Spinal cord (tissue), 10 donors: Measurements from ENCODE around the gene ADM. TPM values are rescaled to one million over a fixed set of nuclear protein-coding genes. Genes with fewer than 3 reads are reported as not detected.
A peak's percentile ranks its signal among the peaks of the same experiment; 100 is the strongest.

Experiments
- DNase-seq, 6 donors: peaks; one replicate each; pipeline versions ENCODE4 v3.0.0 to v3.0.0-alpha.2; 2013 to 2015; ENCODE audit warnings: low spot score in 6 of 6, low read depth in 4 of 6
- H3K27ac ChIP-seq: one replicate; pipeline ENCODE4 v1.5.1; 2013; ENCODE audit warnings: low read depth, low read length, control low read depth
- H3K27me3 ChIP-seq: one replicate; pipeline ENCODE4 v1.6.1; 2013; ENCODE audit warnings: low read length; ENCODE audit not compliant: control insufficient read depth, insufficient read depth
- H3K36me3 ChIP-seq: one replicate; pipeline ENCODE4 v1.6.1; 2013; ENCODE audit warnings: low read length; ENCODE audit not compliant: control insufficient read depth, insufficient read depth
- H3K4me1 ChIP-seq: one replicate; pipeline ENCODE4 v1.6.1; 2013; ENCODE audit warnings: low read length; ENCODE audit not compliant: control insufficient read depth, insufficient read depth
- H3K4me3 ChIP-seq: one replicate; pipeline ENCODE4 v1.5.1; 2013; ENCODE audit warnings: low read depth, low read length, control low read depth
- H3K9me3 ChIP-seq: one replicate; pipeline ENCODE4 v1.6.1; 2013; ENCODE audit warnings: low read length; ENCODE audit not compliant: control insufficient read depth, insufficient read depth
- WGBS: methylation state at CpG from one replicate; pipeline ENCODE4 v1.1.5; 2013; ENCODE audit warnings: missing lambda C conversion rate; ENCODE audit not compliant: insufficient coverage; 5-methylcytosine and 5-hydroxymethylcytosine counted together
- polyA plus RNA-seq, 2 donors: library from polyadenylated mRNA; unstranded; fragments of 120-200 nt; gene quantifications; one replicate each; pipeline ENCODE4 v1.2.1, GENCODE V29; 2013; ENCODE audit not compliant: insufficient read length in 2 of 2
- total RNA-seq, 2 donors: library from RNA; depleted of rRNA in 1 of 2; stranded (reverse); fragments of 120-200 nt in 1 of 2; fragments of >200 nt in 1 of 2; gene quantifications; one replicate each; pipeline versions ENCODE4 v1.2.3 to v1.2.4, GENCODE V29; 2013 to 2014
- donor health status: healthy.

The ADM gene
- total and polyA plus RNA-seq, 4 donors = 3.5 to 67.6 (median 31.7) TPM

- 7% methylated on average over 11 of the region's 16 CpGs for WGBS
- Histone ChIP-seq H3K4me3 (peak overlapping the region; percentile 75), H3K27ac (peak overlapping the region; percentile 47), H3K27me3 (peaks cover 62% of the 10 kb centered on the region), H3K4me1 (peaks cover 53% of the 10 kb centered on the region), H3K9me3 (no peaks in the 10 kb centered on the region), H3K36me3 (no peaks in the 10 kb centered on the region)
- no peak for DNase-seq
These were observed 3.5 kb downstream of the ADM start for GRCh38 chr11:10308201-10308954.

- H3K36me3 ChIP-seq = no peaks in the 10 kb centered on the region
- no peak overlapping the region for H3K27ac ChIP-seq
- DNase-seq = peak in 1 of 6 donors; percentile 43
- H3K4me3 ChIP-seq = no peak overlapping the region
- peaks cover 52% of the 10 kb centered on the region for H3K27me3 ChIP-seq
- 49% methylated on average over 10 of the region's 12 CpGs for WGBS
- H3K4me1 ChIP-seq = peaks cover 45% of the 10 kb centered on the region
- H3K9me3 ChIP-seq = no peaks in the 10 kb centered on the region
These were observed 4.6 kb downstream of the ADM start for GRCh38 chr11:10309163-10310093.

GRCh38 chr11:10310301-10310841 is 5.5 kb downstream of the ADM start:
- DNase-seq = no peak
- no peak overlapping the region for H3K4me3 ChIP-seq
- H3K9me3 ChIP-seq = no peaks in the 10 kb centered on the region
- H3K4me1 ChIP-seq = peaks cover 35% of the 10 kb centered on the region
- no peaks in the 10 kb centered on the region for H3K36me3 ChIP-seq
- 100% methylated on average over 2 of the region's 3 CpGs for WGBS
- no peak overlapping the region for H3K27ac ChIP-seq
- peaks cover 42% of the 10 kb centered on the region for H3K27me3 ChIP-seq

GRCh38 chr11:10311802-10312201 is 6.9 kb downstream of the ADM start:
- no peaks in the 10 kb centered on the region for H3K9me3 ChIP-seq
- H3K36me3 ChIP-seq = no peaks in the 10 kb centered on the region
- WGBS = 100% methylated on average over 1 of the region's 2 CpGs
- H3K4me1 ChIP-seq = peaks cover 21% of the 10 kb centered on the region
- no peak overlapping the region for H3K27ac ChIP-seq
- DNase-seq = no peak
- no peak overlapping the region for H3K4me3 ChIP-seq
- H3K27me3 ChIP-seq = peaks cover 28% of the 10 kb centered on the region

DNA sequence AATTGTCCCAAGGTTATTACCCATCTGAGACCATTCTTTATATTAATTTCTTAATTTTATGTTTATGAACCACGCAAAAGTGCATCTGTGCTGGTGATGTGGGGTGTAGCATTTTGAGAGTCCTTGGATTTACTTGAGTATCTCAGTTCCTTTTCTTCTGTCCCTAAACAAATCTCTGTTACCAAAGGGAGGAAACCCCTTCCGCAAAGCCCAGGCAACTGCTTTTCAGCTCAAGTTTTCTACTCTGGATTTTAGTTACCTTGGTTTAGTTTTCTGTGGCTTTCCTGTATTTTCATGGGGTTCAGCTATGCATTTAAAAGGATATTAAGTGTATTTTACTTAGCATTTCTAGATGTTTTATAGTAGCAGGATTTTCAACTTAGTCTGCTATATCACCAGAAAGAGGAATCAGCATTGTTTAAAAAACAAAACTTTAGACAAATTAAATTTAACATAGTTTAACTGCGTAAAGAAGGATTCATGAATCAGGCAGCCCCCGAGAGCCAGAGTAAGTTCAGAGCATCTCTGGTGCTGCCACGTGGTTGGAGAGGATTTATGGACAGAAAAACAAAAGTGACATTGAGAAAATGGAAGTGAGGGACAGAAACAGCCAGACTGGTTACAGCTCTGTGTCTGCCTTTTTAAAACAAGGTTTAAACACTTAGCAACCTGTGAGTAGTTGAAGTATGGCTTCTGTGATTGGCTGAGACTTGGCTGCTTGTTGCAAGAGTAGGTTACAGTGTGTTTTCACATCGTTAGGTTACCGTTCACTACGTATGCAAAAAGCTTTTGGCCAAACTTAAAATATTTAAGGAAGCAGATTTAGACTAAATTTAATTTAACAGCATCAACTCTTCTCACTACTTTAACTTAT is 9.6 kb downstream of the ADM start:
- WGBS = 42% methylated on average over 3 of the region's 8 CpGs
- Histone ChIP-seq H3K4me3 (no peak overlapping the region), H3K9me3 (no peaks in the 10 kb centered on the region), H3K36me3 (no peaks in the 10 kb centered on the region), H3K4me1 (peaks cover 8% of the 10 kb centered on the region), H3K27me3 (peaks cover 2% of the 10 kb centered on the region), H3K27ac (no peak overlapping the region)
- peak in 2 of 6 donors; percentile 44 to 46 for DNase-seq

DNA sequence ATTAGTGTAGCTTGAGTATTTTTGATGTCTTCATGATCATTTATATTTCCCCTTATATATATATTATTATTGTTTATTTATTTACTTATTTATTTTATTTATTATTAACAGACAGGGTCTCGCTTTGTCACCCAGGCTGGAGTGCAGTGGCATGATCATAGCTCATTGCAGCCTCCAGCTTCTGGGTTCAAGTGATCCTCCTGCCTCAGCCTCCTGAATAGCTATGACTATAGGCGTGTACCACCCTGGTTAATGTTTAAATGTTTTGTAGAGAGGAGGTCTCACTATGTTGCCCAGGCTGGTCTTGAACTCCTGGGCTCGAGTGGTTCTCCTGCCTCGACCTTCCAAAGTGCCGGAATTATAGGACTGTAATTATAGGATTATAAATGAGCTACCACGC is 10.2 kb downstream of the ADM start:
- no peak overlapping the region for H3K4me3 ChIP-seq
- WGBS = 90% methylated on average over 4 of the region's 6 CpGs

GRCh38 chr11:10317151-10317755 is 12.4 kb downstream of the ADM start:
- Histone ChIP-seq H3K36me3 (no peaks in the 10 kb centered on the region), H3K27me3 (no peaks in the 10 kb centered on the region), H3K4me1 (peaks cover 10% of the 10 kb centered on the region), H3K27ac (no peak overlapping the region), H3K9me3 (no peaks in the 10 kb centered on the region), H3K4me3 (no peak overlapping the region)
- WGBS = 17% methylated on average over 3 of the region's 4 CpGs
- DNase-seq = peak in 2 of 6 donors; percentile 40 to 54

More for the DNA sequence above, 10.2 kb downstream of the ADM start:
- no peaks in the 10 kb centered on the region for H3K27me3 ChIP-seq
- H3K9me3 ChIP-seq = no peaks in the 10 kb centered on the region
- DNase-seq = no peak
- peaks cover 8% of the 10 kb centered on the region for H3K4me1 ChIP-seq
- no peak overlapping the region for H3K27ac ChIP-seq
- no peaks in the 10 kb centered on the region for H3K36me3 ChIP-seq

DNA sequence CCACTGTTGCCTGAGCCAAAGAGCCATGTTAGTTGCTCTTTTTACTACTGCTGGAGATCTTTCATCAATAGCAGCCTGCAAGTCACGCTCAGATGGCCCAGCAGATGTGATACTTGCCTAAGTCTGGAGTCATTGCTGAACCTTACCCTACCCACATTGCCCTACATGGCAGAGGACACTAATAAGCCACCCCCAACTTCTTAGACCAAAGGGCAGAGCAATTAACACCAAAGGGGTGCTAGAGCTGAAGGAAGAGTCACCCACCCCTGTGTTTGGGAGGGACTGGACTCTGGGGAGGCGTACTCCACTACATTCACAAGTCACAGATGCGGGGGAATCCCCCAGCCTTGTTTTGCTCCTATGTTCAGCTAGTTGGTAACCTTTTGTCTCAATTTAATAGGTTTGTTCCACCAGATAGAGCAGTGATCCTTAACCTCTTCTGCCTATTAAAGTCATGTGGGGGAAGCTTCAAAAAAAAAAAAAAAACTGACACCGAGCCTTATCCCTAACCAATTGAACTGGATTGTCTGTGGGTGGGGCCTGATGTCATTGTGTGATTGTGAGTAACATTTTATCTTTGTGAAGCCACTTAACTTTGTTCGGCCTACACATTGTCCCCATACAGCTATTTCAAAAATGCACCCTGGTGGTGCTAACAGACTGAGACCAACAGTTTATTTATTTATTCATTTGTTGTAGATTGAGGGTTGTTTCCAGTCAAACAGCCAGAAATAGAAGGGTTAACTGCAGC is 13.1 kb downstream of the ADM start:
- Histone ChIP-seq H3K4me1 (peaks cover 17% of the 10 kb centered on the region), H3K9me3 (no peaks in the 10 kb centered on the region), H3K27ac (no peak overlapping the region), H3K36me3 (no peaks in the 10 kb centered on the region), H3K27me3 (no peaks in the 10 kb centered on the region), H3K4me3 (no peak overlapping the region)
- WGBS = 88% methylated on average over 1 of the region's 5 CpGs
- DNase-seq = no peak
